ENCODE measurements around the gene CDYL2.

Gene CDYL2

DNA sequence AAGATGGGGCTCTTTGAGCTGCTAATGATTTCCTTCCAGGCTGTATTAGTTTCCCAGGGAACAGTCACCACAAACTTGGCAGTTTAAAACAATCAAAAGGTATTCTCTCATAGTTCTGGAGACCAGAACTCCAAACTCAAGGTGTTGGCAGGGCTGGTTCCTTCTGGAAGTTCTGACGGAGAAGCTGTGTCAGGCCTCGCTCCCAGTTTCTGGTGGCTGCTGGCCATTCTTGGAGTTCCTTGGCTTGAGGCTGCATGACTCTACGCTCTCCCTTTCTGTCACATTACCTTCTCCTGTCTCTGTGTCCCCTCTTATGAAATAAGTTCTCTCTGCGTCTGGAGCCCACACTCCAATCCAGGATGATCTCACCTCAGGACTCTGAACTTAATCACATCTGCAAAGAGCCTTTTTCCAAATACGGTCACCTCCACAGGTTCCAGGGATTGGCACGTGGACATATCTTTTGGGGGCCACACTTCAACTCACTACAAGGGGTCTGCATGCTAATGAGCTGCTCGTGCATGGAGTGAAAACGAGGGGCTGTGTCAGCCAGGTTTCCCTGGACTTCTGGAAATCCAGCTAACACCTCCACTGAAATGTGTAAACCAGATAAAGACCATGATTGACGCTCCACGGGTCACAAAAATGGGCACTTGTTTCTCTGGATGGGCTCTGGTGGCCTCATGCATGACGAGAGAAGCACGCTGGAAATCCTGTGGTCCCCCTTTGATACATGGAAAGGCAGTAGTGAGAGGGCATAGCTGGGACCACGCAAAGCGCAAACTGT lies 185.3 kb downstream of the CDYL2 start:
- DNase-seq = no peak

DNA sequence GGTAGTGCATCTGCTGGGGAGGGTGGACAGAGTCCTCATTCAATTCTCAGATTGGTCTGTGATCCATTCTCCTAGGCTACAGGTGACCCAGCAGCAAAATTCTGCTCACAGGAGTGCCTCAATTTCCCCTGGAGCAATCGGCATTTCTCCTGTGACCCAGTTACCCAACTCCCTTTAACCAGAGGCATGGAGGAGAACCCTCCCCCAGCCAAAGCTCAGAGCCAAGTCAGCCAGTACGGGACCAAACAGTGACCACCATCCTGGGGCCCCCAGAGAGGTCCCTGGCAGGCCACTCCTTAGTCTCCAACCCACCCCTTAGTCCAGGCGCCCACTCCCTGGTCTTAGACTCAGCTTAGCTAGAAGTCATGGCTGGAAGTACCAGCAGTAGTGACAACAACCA lies 188.0 kb downstream of the CDYL2 start:
- DNase-seq = no peak

DNA sequence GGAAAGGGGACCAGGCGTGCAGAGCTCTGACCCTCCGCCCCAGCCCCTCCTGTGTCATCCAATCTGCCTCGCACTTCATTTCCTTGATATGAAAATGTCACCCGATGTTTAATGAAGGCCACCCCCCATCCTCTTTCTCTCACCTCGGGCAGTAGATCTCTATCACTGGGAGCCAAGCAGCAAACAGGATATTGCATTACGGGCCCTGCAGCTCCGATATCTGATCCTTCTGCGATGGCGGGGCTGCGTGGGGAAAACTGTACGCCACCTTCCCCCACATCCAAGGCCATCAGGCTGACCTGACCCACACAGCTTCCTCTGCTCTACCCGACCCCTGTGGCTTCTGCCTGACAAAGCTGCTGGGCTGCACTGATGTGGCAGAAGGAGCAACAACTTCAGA lies 188.7 kb downstream of the CDYL2 start:
- no peak for DNase-seq

DNA sequence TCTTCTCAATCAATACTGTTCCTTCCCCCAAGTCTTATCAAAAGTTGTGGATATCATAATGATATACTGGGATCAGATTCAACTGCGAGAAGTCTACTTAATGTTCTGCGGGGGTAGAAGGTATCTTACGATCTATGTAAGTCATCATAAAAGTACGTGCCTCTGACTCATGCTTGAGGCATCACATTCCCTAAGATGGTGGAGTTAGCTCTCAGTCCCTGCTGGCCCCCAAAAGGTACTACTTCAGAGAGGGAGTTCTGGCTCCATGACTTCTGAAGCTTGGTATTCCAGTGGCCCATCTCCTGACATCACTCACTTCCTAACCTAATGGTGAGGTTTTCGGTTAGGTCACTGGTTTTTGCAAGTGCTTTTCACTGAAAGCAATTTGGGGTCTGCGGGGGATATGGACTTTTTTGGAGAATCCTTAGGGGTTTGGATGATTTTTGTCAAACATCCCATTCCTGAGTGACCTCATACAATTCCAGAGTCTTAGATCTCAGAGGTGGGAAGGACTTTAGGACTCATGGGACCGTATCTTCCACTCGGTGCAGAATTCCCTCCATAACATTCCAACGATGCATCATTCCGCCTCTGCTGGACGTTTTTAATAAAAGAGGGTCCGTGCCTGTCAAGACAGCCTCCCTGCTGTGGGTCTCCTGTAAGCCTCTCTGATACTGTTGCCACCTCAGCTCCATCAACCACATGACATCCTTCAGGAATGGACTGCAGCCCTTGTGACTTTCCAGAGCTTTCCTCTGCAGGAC lies 189.3 kb downstream of the CDYL2 start:
- DNase-seq = no peak

DNA sequence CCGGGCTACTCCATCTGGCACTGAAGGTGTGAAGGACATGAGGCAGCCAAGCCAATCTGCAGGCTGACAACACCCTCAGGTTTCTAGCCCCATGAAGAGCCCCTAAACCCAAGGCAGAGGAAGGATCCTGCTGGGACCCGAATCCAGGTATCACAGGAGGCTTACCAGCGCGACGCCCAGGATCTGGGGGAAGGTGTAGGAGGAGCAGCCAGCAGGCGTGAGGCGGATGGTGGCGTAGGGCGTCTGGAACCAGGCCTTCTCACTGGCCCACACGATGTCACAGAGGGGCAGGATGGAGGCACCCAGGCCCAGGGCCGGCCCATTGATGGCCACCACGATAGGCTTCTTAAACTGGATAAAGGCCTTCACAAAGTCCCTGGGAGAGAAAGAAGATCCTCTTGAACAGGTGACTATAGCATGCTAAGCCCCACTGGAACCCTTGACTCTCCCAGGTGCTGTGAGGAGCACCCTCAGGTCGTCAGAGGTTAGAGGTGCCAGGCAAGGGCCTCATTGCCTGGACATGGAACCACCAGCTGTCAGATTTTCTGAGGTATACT lies 191.9 kb downstream of the CDYL2 start:
- no peak for DNase-seq

DNA sequence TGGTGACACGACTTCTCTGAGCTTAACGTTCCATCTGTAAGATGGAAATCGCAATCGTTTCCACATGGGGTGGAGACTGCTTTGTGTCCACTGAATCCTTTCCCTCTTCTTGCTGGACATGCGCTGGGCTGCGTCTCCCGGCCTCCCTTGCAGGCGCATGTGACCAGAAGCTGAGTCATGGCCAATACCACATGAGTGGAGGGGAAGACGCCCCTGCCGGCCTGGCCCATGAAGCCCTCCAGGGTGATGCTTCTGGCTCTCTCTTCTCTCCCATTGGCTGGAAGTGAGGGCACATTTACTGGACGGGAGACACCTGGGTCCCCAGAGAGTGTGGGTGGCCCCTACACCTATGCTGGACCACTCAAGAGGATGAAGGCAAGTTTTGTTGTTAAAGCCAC lies 192.5 kb downstream of the CDYL2 start:
- no peak for DNase-seq

DNA sequence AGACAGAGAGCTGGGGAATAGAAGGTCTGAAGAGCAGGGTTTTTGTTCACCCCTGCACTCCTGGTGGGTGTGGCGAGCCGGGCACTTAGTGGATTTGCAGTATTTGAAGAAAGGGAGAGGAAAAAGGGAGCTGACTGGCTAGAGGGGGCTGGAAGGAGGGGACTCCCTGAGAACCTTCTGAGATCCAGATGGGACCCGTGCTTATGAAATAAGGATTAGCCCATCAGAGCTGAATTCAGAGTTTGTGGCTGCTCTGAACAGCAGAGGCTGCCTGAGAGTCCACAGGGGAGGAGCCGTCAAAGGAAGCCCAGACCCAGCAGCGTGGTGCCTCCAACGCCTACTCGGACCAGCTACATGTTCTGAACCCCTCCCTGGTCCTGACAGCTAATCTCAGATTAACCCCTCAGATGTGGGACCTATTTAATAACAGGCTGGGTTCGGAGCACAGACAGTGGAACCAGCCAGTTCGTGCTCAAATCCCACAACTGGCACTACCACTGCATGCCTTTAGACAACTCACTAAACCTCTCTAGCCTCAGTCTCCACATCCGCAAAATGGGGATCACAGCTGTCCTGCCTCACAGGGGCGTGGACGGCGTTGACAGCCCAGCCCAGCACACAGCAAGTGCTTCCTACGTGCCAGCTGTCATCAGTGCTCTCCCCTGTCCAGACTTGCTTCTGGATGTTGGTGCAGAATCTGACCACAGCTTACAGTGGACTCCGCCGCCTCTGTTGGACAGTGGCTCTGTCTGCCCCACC lies 193.0 kb downstream of the CDYL2 start:
- DNase-seq = no peak

DNA sequence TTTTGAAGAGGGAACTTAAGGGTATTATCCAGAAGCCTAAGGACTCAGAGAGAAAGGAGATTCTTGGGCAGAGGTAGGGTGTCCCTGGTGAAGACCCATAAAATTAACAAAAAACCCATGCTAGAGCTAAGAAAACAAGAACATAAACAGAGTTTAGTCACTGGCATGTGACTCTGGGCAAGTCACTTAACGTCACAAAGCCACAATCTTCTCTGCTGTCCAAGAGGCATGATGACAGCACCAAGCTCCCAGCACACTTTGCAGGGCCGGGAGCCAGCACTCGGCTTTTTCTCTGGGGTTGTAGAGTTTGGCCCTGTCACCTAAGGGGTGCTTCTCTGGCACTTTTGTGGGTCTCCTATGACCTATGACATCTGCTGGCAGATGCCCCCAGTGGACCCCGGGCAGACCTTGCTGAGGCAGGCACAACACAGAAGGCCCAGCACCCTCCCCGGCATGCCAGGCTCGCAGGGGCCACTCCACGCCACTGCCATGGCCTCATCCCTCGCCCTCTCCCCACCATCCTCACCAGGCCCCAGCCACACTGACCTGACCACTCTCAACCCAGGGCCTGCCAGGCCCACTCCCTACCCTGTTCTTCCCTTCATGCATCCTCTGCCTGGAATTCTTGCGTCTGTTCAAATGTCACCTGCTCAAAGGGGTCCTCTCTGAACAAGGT lies 193.8 kb downstream of the CDYL2 start:
- no peak for DNase-seq

DNA sequence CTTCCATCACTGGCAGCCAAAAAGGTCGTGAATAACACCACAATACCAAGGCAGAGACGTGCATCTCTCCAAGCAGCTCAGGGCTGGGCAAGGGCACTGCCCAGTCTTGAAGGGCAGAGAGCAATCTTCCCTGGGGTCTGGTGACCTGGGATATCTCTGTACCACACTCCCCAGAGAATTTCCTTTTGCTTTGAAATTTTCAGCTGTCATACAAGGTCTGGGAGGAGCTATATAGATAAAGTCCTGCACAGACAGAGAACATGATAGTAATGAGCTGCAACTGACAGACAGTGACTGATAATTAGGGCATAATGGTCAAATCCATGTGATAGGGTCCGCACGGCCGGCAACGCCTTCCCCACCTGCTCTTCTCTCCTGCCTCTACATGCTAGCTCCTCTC lies 195.5 kb downstream of the CDYL2 start:
- no peak for DNase-seq

DNA sequence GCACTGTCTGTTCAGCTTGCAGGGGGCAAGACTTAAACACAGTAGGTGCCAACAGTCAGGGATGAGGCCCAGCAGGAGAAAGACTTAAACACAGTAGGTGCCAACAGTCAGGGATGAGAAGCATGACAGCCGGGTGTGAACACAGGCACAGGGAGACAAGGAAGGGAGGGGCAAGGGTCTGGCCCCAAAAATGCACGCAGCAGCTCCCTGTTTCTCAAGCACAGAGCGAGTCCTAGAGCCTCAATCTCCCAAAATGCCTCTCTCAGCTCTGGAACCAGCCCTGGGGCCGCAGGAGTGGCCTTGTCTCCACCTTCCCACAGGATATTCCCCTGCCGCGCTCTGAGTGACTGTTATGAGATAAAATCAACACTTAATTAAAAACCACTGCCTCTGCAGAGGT lies 197.2 kb downstream of the CDYL2 start:
- no peak for DNase-seq

DNA sequence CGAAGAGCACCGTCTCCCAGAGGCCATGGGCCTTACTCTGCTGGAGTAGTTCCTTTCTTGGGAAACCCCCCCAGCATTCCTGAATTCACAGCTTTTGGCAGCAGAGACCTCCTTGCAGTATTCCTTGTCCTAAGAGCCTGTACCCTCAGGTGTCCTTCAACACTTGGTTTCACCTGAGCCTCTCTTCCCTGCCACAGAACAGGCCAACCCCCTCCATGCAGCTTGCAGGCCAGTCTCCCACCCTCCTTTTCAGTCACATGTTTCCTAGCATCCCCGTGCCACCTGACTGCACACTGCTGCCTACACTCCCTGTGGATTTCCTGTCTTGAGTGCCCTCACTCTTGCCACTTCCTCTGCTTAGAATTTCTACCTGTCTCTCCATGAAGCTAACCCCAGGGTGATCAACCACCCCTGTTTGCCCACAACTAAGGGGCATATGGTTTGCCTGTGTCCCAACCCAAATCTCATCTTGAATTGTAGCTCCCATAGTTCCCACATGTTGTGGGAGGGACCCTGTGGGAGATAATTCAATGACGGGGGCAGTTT lies 198.1 kb downstream of the CDYL2 start:
- no peak for DNase-seq

DNA sequence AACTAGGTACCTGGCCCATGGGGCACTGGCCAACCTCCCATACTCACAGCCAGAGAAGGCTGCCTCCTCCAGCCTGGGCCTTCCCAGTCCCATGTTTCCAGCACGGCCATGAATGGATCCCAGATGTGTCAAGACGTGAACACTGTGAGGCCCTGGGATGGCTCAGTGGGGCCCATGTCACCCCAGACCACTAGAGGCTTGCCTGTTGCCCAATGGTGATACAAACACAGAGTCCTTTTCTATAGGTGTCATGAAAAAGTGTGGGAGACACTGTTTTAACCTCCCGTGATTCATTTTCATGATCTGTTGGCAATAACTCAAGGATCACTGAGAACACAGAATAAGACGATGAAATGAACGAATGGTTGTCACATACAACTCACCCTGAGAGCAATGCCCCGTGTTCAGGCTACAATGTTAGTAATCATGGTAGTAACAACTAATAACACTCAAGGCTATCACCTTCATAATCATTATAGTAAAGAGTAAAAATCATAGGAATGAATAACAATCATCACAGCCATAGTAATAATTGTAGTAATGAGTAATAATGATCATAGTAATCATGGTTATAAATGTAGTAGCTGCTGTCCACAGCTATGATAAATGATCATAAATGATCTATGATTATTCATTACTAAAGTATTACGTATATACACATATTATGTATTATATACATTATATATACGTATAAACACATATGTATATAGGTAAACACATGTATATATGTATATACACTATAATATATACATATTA lies 199.6 kb downstream of the CDYL2 start:
- DNase-seq = no peak

DNA sequence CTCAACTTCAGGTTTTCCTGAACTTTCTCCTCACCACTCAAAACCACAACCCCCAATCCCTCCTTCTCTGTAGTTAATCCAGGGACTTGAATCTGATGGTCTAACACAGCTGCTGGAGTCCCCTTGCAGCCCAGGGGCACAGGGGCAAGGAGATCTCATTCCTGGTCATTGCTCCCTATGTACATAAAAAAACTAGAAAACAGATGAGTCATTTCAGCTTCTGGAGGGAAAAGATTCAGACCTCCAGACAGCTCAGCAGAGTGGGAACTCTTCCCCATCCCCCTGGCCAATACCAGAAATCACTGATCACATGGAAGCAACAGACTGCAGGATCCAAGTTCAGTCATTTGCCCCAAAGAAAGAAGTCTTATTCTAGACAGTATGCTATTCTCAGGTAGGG lies 201.5 kb downstream of the CDYL2 start:
- DNase-seq = no peak

DNA sequence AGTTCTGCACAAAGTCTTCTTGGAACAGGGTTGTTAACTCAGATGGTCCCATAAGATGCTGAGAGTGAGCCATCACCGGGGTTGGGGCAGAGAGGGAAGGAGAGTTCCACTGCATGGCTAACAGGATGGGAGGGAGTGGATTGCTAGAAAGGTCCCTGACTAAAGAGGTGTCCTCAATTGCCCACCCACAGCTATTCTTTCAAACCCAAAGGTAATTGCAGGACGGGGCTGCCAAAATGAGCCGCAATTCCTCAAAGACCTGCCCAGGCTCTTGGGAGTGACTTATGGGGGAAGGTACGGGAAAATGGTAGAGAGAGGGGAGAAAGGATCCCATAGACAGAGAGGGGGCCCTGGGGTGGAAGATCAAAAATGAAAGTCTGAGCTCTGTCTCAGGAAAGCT lies 203.2 kb downstream of the CDYL2 start:
- no peak for DNase-seq

DNA sequence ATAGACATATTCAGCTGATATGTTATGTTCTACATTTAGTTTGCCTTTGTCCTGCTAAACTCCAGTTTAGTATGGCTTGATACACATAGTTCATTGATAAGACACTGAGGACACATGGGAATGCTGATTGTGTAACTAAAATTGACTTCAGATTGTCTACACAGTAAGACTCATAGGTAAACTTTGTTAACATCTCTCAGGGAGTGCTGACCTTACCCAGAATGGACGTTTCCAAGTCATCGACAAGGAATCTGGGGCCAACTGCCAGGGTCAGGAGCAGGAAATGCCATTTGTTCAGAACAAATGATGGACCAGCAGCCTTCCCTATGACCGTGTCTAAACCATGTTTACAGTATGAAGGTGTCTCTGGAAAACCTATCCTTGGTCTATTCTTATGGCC lies 204.9 kb downstream of the CDYL2 start:
- no peak for DNase-seq

DNA sequence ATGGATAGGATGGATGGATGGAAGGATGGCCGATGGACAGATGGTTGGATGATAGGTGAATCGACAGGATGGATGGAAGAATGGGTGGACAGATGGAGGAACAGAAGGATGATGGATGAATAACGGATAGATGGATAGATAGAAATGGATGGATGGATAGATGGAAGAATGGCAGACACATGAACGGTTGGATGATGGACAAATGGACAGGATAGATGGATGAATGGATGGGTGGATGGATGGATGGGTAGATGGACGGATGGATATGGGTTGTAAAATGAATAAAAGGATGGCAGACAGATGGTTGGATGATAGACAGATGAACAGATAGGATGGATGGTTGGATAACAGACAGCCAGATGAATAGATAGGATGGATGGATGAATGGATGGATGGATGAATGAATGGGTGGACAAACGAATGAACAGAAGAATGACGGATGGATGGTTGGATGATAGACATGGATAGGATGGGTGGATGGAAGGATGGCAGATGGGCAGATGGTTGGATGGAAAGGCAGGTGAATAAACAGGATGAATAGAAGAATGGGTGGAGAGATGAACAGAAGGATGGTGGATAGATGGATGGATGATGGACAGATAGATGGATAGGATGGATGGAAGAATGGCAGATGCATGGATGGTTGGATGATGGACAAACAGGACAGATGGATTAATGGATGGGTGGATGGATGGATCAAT lies 207.7 kb downstream of the CDYL2 start:
- no peak for DNase-seq

DNA sequence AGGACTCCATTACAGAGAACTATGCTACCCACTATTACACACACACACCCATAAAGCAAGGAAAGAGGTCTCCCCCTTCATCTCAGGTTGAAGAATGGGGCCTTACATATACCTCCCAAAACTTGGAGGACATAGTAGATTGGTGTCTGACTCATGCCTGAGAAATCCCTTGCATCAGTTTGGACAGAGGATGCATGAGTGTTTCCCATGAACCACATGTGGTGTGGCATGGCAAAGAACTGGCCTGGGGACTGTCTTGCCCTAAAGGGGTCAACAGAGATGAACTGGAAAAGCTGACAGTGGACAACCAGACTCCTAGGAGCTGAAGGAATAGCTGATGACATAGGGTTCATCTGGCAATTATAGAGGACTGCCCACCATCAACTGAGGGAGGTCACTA lies 209.6 kb downstream of the CDYL2 start:
- no peak for DNase-seq

DNA sequence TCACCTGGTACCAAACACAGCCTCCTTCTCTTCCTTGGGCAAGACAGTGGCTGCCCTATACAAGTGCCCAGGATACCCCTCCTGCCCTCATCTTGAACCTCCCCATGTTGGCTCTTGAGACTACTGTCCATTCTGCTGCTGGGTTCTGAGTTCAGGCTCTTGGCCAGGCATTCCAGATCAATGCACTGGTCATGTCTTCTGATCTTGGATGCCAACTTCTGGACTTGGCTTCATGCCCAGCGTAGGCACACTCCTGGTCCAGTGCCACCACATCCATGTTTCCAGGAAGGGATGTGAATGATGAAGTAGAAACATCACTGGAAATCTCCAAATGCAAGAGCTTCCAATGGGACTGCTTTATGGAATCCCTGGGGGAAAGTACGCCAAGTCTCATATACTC lies 212.1 kb downstream of the CDYL2 start:
- no peak for DNase-seq

DNA sequence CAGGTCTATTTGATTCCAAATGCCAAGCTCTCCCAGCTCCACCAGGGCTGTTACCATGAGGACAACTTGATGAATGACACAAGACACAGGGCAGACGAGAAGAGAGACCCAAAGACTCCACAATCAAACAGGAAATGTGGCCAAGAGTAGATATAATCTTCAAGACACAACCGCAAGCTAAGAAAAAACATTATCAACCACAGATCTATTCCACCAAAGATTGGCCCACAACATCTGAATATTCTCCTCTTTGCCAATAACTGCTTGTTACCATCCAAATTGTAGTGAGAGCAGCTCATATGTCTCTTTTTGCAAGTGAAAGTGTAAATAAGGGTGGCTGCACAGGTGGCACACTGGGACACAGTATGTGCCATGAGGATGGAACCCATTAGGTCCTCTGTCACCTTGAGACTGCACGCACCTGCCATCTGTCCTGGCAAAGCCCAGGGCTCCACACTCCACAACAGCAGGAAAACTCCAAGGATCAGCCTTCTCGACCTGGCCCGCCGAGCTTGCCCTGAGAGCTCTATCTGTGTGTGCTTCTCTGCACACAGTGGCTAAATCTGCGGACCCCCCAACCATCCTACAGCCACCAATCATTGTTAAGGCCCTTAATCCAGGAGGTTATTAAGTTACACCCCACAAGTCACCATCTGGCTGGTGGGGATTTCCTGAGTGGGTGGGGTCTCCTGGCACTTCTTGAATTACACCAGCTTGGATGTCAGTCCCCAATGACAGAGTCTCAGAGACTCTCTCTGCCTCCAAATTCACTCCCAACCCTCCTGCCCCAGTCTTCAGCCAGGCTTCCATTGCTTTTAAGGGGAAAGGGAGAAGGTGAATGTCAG lies 213.1 kb downstream of the CDYL2 start:
- DNase-seq = no peak

DNA sequence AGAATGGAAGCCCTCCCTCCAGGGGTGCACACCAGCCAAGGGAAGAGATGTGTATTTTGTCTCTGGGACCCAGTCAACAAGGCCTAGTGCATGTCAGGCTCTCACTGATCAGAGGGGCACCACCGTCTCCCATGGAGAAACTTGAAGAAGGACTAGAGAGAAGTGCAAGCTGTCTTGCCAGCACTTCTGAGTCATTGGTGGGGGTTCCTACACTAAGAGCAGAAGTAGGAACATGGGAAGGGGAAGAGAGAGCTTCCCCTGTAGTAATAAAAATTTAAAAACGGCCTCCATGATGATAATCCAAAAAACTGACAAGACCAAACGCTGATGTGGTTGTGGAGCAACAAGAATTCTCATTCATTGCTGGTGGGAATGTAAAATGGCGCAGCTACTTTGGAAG lies 217.3 kb downstream of the CDYL2 start:
- no peak for DNase-seq
